Vagina (tissue), 2 donors: Measurements from ENCODE around the gene MRPS10.

ENCODE experiments used
- POLR2A ChIP-seq, 2 donors: fragments of 450-650 bp; IDR thresholded peaks; one replicate each; pipeline ENCODE4 v1.6.1; 2017; ENCODE audit warnings: antibody characterized with exemption in 2 of 2, mild to moderate bottlenecking in 2 of 2, moderate library complexity in 2 of 2
- POLR2AphosphoS5 ChIP-seq, 2 donors: sonication (generic); formaldehyde crosslinking; IDR thresholded peaks; one replicate each; pipeline ENCODE4 v1.9.0; 2017; ENCODE audit warnings: antibody characterized with exemption in 2 of 2, mild to moderate bottlenecking in 2 of 2, low read depth in 1 of 2; ENCODE audit not compliant: insufficient read depth in 1 of 2
- TF ChIP-seq, protein P1 (sequence below), 3 experiments: fragments of 450-650 bp in 2 of 3; fragments of 200-600 bp in 1 of 3; sonication (generic) in 1 of 3; IDR thresholded peaks; one replicate each; pipeline ENCODE4 v1.5.1; 2017 to 2019; ENCODE audit warnings: antibody characterized with exemption in 3 of 3, mild to moderate bottlenecking in 2 of 3, moderate library complexity in 2 of 3

DNA sequence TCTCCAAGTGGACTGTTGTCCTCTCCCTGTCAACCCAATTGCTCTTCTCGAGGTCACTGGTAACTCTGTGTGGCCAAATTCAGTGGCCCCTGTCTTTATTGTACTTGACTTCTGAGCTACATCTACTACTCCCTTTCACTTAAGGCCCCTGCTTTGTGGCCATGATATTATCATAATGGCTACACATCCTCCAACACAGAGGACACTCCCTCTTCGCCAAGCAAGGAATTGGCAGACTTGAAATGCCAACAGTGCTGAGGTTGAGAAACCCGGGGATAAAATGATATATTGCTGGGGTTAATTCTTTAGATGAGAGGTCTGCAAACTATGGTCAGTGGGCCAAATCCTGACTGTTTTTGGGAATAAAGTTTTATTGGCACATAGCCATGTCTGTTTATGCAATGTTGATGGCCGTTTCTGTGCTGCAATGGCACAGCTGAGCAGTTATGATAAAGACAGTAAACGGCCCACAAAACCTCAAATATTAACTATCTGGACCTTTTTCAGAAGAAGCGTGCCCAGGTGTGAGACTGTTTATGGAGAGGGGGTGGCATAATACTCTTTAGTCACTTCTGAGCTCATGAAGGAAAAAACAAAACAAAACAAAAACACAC lies 12.0 kb upstream of the MRPS10 start:
- TF ChIP-seq, protein P1, sequence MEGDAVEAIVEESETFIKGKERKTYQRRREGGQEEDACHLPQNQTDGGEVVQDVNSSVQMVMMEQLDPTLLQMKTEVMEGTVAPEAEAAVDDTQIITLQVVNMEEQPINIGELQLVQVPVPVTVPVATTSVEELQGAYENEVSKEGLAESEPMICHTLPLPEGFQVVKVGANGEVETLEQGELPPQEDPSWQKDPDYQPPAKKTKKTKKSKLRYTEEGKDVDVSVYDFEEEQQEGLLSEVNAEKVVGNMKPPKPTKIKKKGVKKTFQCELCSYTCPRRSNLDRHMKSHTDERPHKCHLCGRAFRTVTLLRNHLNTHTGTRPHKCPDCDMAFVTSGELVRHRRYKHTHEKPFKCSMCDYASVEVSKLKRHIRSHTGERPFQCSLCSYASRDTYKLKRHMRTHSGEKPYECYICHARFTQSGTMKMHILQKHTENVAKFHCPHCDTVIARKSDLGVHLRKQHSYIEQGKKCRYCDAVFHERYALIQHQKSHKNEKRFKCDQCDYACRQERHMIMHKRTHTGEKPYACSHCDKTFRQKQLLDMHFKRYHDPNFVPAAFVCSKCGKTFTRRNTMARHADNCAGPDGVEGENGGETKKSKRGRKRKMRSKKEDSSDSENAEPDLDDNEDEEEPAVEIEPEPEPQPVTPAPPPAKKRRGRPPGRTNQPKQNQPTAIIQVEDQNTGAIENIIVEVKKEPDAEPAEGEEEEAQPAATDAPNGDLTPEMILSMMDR (IDR thresholded peaks at IDR 0.05): no peak
- TF ChIP-seq POLR2AphosphoS5 (IDR thresholded peaks at IDR 0.05; ENCODE audit: insufficient read depth in 1 of 2, low read depth in 1 of 2) (no peak), POLR2A (IDR thresholded peaks at IDR 0.05) (no peak)
